Heart left ventricle (tissue), 16 donors: ENCODE data around the gene SLC25A21. TPM values are rescaled to one million over a fixed set of nuclear protein-coding genes. Genes with fewer than 3 reads are reported as not detected.

ENCODE experiments used
- ATAC-seq, 4 donors: fragments of 200-7000 bp; cut with Tn5 transposase; one replicate each; pipeline ENCODE4 v1.9.1; 2020 to 2022; ENCODE audit warnings: moderate library complexity in 4 of 4, mild to moderate bottlenecking in 3 of 4, moderate number of reproducible peaks in 1 of 4
- DNase-seq, 5 donors: peaks; one replicate each; pipeline ENCODE4 v3.0.0-alpha.2; 2020
- H3K27ac ChIP-seq, 12 donors: fragments of 200-600 bp; sonication (generic) in 4 of 12; one replicate each; pipeline versions ENCODE4 v1.5.0 to v1.8.0; 2016 to 2022; ENCODE audit warnings: mild to moderate bottlenecking in 2 of 12
- H3K27me3 ChIP-seq, 9 donors: fragments of 200-600 bp; sonication (generic) in 2 of 9; one replicate each; pipeline versions ENCODE4 v1.5.1 to v1.8.0; 2016 to 2022; ENCODE audit warnings: mild to moderate bottlenecking in 3 of 9
- H3K36me3 ChIP-seq, 9 donors: fragments of 200-600 bp; sonication (generic) in 2 of 9; one replicate each; pipeline versions ENCODE4 v1.5.0 to v1.8.0; 2018 to 2022; ENCODE audit warnings: mild to moderate bottlenecking in 2 of 9
- H3K4me1 ChIP-seq, 12 donors: fragments of 200-600 bp; sonication (generic) in 4 of 12; one replicate each; pipeline versions ENCODE4 v1.5.0 to v1.8.0; 2016 to 2022; ENCODE audit warnings: mild to moderate bottlenecking in 3 of 12
- H3K4me3 ChIP-seq, 12 donors: fragments of 200-600 bp; sonication (generic) in 4 of 12; one replicate each; pipeline versions ENCODE4 v1.5.0 to v1.8.0; 2017 to 2022; ENCODE audit warnings: mild to moderate bottlenecking in 9 of 12, moderate library complexity in 4 of 12
- H3K9me3 ChIP-seq, 12 donors: fragments of 200-600 bp; sonication (generic) in 4 of 12; one replicate each; pipeline versions ENCODE4 v1.5.0 to v1.8.0; 2016 to 2022; ENCODE audit warnings: mild to moderate bottlenecking in 1 of 12
- POLR2A ChIP-seq, 2 donors: fragments of 450-650 bp; IDR thresholded peaks; one replicate each; pipeline ENCODE4 v1.6.1; 2017; ENCODE audit warnings: antibody characterized with exemption in 2 of 2, mild to moderate bottlenecking in 2 of 2, moderate library complexity in 2 of 2
- WGBS, 4 donors: extraction: QIAGEN DNeasy Blood & Tissue Kit in 2 of 4; methylation state at CpG; one replicate each; pipeline versions ENCODE4 v1.1.5 to v1.1.7; 2013 to 2018; 5-methylcytosine and 5-hydroxymethylcytosine counted together
- intact Hi-C, 10 donors: fragments of 100-400 bp; cut with DNase I; formaldehyde crosslinking; loops; one replicate each; pipeline versions ENCODE4 v1.11.1 to v1.14.2; 2022
- polyA plus RNA-seq, 2 donors: library from polyadenylated mRNA; stranded (reverse); fragments of 200-250 nt; gene quantifications; one replicate each; pipeline ENCODE4 v1.2.3, GENCODE V29; 2013
- total RNA-seq, 9 donors: library from RNA; depleted of rRNA in 2 of 9; stranded (reverse); fragments of >200 nt in 2 of 9; fragmentation: NEBNext Ultra II Directional in 3 of 9; extraction: Animal tissue kit (Norgen Biotek cat#: 25700) in 3 of 9; gene quantifications; one replicate each; pipeline versions ENCODE4 v1.1.0 to v1.2.4, GENCODE V29; 2016 to 2023
- TF ChIP-seq, protein P1 (sequence below), 12 donors: fragments of 200-600 bp; sonication (generic) in 4 of 12; IDR thresholded peaks; one replicate each; pipeline versions ENCODE4 v1.5.0 to v1.8.0; 2018 to 2022; ENCODE audit warnings: antibody characterized with exemption in 12 of 12, mild to moderate bottlenecking in 5 of 12
- donor health status: ischemic (EF 13 %, LVEDD 7.1; RV severe dilation, severe dysfunction).
- donor health status: healthy with polysubstance abuse.
- donor health status: DM: no; HTN: yes; CAD: no.
- donor health status: DM: no; HTN: no; CAD: no.
- donor health status: ischemic (EF 25% LVEDD 6.9; RV normal size, moderate dysfunction).
- donor health status: ischemic (EF 25% LVEDD 5.7; RV mildly dilated, moderate dysfunction).
- donor health status: healthy.
- donor health status: DM: yes; HTN: yes; CAD: no.
- donor health status: ischemic (EF 35%, LVEDD 5.7; RV mildly dilated, moderate dysfunction).
- donor health status: nonischemic (EF 11% LVEDD 7.7; RV severe dilation, severe dysfunction).
- donor health status: DM: yes; HTN: yes; CAD: no.
- donor health status: PGD.
- donor health status: ischemic (EF 29% LVEDD 5.4; RV normal size, mild dysfunction).
- donor health status: nonischemic (EF 23%, LVEDD 6.1; RV moderate dilation, normal function).

Gene SLC25A21
- total and polyA plus RNA-seq, 11 donors, result 0.12 to 1.6 (median 0.24) TPM; not detected in 1

DNA sequence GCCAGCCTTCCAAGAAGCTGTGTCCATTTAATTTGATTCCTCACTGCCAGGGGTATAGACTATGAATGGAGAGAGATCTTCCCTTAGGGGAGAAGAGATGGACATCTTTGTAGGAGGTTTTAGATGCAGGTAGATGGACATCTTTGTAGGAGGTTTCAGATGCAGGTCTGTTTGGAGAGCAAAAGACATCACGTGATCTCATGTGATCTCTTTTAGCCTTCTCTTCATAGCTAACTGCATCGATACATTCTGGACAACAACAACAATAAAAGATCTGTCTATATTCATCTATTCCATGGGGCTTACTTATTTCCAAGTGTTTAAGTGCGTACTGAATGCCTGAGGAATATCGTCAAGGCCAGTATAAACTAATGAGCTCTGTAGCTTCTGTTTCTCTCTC, 347.6 kb downstream of the SLC25A21 start:
- Histone ChIP-seq H3K4me3 (no peak overlapping the region), H3K9me3 (no peaks in the 10 kb centered on the region), H3K36me3 (no peaks in the 10 kb centered on the region), H3K27ac (no peak overlapping the region), H3K27me3 (peaks cover 0 to 4% (median 0%) of the 10 kb centered on the region in 9 donors), H3K4me1 (no peaks in the 10 kb centered on the region)
- TF ChIP-seq, protein P1, sequence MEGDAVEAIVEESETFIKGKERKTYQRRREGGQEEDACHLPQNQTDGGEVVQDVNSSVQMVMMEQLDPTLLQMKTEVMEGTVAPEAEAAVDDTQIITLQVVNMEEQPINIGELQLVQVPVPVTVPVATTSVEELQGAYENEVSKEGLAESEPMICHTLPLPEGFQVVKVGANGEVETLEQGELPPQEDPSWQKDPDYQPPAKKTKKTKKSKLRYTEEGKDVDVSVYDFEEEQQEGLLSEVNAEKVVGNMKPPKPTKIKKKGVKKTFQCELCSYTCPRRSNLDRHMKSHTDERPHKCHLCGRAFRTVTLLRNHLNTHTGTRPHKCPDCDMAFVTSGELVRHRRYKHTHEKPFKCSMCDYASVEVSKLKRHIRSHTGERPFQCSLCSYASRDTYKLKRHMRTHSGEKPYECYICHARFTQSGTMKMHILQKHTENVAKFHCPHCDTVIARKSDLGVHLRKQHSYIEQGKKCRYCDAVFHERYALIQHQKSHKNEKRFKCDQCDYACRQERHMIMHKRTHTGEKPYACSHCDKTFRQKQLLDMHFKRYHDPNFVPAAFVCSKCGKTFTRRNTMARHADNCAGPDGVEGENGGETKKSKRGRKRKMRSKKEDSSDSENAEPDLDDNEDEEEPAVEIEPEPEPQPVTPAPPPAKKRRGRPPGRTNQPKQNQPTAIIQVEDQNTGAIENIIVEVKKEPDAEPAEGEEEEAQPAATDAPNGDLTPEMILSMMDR (IDR thresholded peaks at IDR 0.05), result no peak
- TF ChIP-seq POLR2A (IDR thresholded peaks at IDR 0.05), result no peak
- intact Hi-C loops, result no loop called here
- no peak for ATAC-seq
- DNase-seq, result no peak
- 89 to 94% (median 91%) methylated on average over 4 of the region's 4 CpGs for WGBS, 4 donors

DNA sequence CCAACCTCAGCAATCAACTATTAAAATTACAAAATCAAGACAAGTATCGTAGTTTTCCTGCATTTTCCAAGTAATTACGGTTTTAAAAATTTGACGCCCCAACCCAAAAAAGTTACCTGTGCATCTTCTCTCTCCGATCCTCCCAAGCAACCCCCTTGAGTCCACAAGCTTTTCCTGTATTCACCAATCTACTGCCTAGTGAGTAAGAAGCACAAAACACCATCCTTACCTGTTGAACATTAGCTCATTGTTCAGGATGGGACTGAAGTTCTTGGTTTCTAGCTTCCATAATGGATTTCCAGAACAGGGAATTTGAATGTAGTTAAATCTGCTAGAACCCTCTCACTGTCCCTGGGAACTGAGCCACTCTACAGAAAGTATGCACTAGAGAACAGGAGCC, 348.8 kb downstream of the SLC25A21 start:
- Histone ChIP-seq H3K4me1 (no peaks in the 10 kb centered on the region), H3K27ac (no peak overlapping the region), H3K27me3 (no peaks in the 10 kb centered on the region), H3K9me3 (no peaks in the 10 kb centered on the region), H3K4me3 (no peak overlapping the region), H3K36me3 (no peaks in the 10 kb centered on the region)
- intact Hi-C loops, result no loop called here
- WGBS, 4 donors, result 63 to 71% (median 66%) methylated on average over 4 of the region's 4 CpGs
- ATAC-seq (no peak), DNase-seq (no peak)
- TF ChIP-seq POLR2A (IDR thresholded peaks at IDR 0.05), result no peak
- TF ChIP-seq, protein P1 (IDR thresholded peaks at IDR 0.05), result no peak

GRCh38 chr14:36822685-36823084, 349.7 kb downstream of the SLC25A21 start:
- TF ChIP-seq, protein P1 (IDR thresholded peaks at IDR 0.05), result no peak
- no peak for TF ChIP-seq POLR2A (IDR thresholded peaks at IDR 0.05)
- ATAC-seq (no peak), DNase-seq (no peak)
- no peak overlapping the region for H3K27ac ChIP-seq
- no peaks in the 10 kb centered on the region for H3K27me3 ChIP-seq
- H3K9me3 ChIP-seq, result no peaks in the 10 kb centered on the region
- intact Hi-C loops, result no loop called here
- no peaks in the 10 kb centered on the region for H3K4me1 ChIP-seq
- no peaks in the 10 kb centered on the region for H3K36me3 ChIP-seq
- no peak overlapping the region for H3K4me3 ChIP-seq

GRCh38 chr14:36820901-36821300, 351.5 kb downstream of the SLC25A21 start:
- no peaks in the 10 kb centered on the region for H3K9me3 ChIP-seq
- H3K4me1 ChIP-seq, result no peaks in the 10 kb centered on the region
- ATAC-seq (no peak), DNase-seq (no peak)
- no peaks in the 10 kb centered on the region for H3K27me3 ChIP-seq
- no peaks in the 10 kb centered on the region for H3K36me3 ChIP-seq
- intact Hi-C loops, result no loop called here
- no peak overlapping the region for H3K4me3 ChIP-seq
- H3K27ac ChIP-seq, result no peak overlapping the region
- 80 to 90% (median 87%) methylated on average over 1 of the region's 1 CpG for WGBS, 4 donors
- no peak for TF ChIP-seq POLR2A (IDR thresholded peaks at IDR 0.05)
- TF ChIP-seq, protein P1 (IDR thresholded peaks at IDR 0.05), result no peak
